Lung microvascular endothelial cell (primary cell): ENCODE data around the gene SRPK2. TPM values are rescaled to one million over a fixed set of nuclear protein-coding genes. Genes with fewer than 3 reads are reported as not detected.
A peak's percentile ranks its signal among the peaks of the same experiment; 100 is the strongest.

Source experiments
- DNase-seq, 2 donors: peaks; one replicate each; pipeline versions ENCODE4 v3.0.0 to v3.0.0-alpha.2; 2010; ENCODE audit warnings: low read depth in 2 of 2
- total RNA-seq: library from RNA; depleted of rRNA; stranded (reverse); fragments of >200 nt; gene quantifications from 2 replicates; pipeline ENCODE4 v1.2.1, GENCODE V29; 2014

The SRPK2 gene
- total RNA-seq, 1 donor from 2014 or later: 54.4 TPM

DNA sequence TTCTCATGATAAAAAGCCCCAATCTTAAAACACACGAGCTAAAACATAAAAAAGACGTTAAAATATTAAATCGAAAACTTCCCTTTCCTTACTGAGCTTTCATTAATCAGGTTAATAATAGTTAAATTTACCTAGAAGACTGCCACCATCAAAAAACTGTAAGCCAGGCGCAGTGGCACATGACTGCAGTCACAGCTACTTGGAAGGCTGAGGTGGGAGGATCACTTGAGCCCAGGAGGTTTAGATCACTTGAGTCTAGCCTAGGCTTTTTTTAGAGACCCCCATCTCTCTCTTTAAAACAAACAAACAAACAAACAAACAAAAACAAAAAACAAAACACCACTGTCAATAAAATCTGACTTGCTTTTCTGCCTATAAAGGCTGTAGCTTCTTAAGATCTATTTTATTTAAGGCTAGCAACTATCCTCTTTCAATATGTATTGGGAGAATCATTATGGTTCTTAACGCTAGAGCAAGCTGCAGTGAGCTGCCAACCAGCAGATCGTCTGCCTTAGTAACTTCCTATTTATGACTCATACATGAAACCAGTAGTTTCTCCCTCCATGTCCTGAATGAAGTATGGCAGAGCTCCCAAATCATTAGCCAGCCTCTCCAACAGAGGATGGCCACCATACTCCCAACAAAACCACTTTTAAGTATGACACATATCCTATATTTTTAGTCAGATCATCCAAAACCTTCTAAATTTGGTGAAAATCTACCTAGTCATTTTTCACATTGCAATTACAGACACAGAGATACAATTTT lies 163.7 kb downstream of the SRPK2 start:
- peak; percentile 84 to 93 for DNase-seq

DNA sequence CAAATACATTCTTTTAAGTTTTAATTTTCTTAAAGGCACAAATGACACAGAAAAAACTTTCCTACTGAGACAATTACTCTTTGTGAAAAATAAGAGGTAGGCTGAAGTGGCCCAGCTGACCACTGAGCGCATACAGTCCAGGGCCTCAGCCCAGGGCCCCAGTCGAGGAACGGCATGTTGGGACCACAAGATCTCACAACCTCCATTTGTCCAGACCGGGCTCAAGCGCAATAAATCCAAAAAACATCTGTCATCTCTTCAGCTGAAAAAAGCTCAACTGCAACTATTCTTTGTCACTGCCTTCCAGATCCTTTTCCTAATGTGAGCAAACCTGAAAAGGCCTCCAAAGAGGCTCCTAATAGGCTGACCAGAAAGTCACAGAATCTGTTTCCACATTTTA lies 165.8 kb downstream of the SRPK2 start:
- DNase-seq: no peak

DNA sequence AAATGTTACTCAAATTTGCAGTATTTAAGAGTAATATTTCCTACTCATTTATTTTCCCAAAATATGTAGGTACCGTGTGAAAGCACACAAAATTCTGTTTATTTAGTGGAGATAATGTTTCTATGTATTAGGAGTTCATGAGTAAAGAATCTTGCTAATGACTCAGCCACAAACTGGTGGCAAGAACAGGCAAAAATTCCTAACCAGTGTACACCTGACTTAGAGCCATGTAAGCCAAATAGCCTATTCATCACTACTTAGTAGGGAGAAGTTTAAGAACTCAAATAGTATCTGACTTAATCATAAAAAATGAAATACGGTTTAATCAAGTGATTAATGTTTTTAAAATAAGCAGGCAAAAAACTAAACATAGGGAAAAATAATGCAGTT lies 169.0 kb downstream of the SRPK2 start:
- no peak for DNase-seq

DNA sequence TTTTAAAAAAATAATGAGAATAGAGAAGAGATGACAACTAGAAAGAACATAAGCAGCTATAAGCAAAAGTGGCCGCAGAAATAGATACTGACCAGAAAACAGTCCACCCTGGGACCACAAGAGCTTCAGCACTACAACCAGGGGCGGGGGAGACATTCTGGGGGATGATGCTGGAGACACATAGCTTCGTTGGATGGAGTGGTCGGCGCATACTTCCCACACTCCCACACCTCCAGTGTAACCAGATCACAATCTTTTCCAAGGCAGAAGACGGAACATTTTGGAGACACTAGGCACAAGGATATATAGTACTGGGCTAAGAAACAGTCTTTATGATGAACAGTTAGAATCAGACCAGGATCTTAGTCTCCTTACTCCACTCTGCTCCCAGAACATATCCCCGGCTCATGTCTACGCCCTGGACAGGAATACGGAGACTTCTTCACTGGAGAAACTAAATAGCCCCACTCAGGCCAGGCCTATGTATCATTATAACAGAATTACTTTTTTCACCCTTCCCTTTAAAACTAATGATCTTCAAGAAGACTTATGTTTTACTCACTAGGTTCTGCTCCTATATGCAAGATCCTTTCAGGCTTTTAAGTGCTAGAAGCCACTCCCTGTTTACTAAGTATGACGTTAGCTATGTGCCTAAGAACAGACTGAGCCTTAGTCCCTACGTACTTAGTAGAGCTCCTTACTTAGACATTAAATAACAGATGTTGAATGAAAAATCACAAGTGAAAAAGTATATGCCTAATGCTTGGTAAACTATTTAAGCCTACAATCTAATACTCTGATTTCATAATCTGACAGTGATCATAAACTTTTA lies 169.6 kb downstream of the SRPK2 start:
- no peak for DNase-seq

DNA sequence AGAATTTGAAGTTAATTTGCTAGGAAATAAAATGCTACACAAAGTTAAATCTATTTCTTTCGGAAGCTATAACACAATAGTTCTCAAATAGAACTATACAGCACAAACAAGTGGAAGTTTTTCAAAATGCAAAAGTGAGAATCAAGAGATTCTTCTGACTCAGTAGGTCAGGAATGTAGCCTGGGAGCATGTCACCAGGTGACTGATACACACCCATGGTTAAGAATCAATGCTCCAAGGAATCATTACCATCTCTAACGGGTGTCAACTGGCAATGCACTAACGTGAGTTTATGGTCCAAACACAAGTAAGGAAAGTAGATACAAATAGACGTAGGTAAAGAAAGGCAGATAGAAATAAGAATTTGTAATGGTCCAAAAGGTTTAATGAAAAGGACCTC lies 170.5 kb downstream of the SRPK2 start:
- no peak for DNase-seq

DNA sequence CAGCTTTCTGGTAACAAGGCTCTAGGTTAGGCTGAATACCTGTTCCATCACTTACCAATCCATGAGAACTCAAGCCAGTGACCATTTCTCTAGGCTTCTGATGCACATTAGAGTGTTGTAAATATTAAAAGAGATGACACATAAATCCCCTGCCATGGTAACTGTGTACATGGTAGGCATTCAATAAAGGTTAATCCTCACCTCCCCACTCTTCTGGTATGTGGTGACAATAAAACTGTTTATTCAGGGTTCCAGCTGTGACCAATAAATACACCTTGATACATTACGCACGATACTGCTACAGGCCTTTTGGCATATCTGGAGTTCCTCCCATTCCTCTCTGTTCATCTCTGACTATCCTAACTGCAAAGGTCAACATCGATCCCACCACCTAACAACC lies 171.9 kb downstream of the SRPK2 start:
- DNase-seq: no peak

DNA sequence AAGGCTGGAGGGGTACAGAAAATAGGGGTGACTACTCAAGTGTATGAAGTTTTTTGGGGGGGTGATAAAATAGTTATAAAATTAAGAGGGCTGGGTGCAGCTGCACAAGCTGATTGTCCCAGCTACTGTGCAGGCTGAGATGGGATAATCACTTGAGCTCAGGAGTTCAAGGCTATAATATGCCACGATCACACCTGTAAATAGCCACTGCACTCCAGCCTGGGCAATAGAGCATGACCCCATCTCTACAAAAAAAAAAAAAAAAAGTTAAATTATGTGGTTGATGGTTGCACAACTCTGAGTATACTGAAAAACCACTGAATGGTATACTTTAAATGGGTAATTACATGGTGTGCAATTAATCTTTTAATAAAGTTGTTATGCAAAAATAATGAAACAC lies 172.9 kb downstream of the SRPK2 start:
- DNase-seq: no peak

DNA sequence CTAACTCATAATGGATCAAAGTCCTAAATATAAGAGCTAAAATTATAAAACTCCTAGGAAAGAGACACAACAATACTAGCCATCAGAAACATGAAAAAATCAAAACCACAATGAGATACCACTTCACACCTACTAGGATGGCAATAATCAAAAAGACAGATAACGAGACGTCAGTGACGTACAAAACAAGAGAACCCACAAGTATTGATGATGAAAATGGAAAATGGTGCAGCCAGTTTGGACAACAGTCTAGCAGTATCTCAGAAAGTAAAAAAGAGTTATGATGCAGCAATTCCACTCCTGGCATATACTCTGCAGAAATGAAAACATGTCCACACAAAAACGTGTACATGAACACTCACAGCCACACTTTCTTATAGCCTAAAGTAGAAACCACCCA lies 173.5 kb downstream of the SRPK2 start:
- no peak for DNase-seq

DNA sequence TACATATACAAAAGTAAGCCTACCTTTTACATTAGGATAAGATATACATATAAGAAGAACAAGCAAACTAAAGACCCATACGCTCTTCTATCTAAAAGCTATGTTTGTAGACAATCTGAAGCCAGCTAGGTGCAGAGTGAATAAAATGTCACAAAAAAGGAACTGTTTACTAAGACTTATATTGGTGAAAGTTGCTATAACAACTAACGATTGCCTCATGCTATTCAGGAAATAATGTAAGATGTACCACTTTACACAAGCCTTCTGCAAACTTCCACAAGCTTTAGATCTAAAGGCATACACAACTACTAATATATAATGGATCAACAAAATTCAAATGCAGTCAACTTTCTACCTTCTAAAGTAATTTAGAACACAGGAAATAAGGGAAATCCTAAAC lies 175.1 kb downstream of the SRPK2 start:
- peak in 1 of 2 donors; percentile 22 for DNase-seq

DNA sequence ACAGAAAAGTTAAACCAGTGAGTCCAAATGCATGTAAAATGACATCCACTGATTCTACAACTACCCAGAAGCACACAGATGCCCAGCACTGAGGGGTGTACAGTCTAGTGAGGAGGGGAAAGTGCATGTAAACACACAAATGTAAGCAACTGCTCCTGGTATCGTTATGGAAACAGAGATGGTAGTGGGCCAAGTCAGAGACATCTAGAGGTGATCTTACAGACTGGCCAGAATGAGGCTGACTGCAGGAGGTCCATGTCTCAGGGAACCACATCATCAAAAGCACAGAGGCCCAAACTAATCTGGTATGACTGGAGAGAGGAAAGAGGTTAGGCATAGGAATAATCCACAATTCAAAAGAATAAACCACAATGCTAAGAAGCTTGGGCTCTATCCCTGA lies 176.5 kb downstream of the SRPK2 start:
- no peak for DNase-seq

DNA sequence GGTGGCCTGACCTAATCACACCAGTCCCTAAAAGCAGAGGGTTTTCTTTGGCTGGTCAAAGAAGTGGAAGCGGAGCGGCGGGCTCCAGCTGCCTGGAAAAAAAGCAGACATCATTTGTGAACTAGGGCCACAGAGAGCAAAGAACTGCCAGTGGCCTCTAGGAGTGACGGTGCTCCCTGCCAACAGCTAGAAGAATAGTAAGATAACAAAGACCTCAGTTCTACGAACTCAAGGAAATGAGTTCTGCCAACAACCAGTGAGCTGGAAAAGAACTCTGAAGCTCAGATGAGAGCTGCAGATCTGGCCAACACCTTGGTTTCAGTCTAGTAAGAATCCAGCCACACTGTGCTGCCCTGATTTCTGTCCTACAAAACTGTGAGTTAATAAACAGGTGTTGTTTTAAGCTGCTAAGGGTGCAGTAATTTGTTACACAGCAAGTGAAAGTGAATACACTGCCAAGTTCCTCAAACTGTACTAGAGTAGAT lies 178.0 kb downstream of the SRPK2 start:
- DNase-seq: peak in 1 of 2 donors; percentile 61

DNA sequence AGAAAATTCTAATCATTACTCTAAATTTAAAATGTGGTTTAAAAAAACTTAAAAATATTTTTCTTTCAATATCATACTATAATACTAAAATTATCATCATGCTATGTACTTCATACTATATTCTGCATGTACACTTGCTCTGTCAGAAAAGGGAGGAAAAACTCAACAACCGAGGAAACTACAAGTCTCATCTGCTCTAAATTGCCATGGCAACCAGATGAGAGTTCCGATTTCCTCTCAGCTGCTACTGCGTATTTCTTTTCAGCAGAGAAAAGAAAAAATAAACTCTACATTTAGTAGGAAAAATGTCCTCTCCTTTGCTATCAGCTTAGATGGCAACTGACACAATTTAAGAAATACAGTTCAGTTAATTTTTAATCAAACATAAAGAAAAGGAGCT lies 178.9 kb downstream of the SRPK2 start:
- peak in 1 of 2 donors; percentile 15 for DNase-seq

DNA sequence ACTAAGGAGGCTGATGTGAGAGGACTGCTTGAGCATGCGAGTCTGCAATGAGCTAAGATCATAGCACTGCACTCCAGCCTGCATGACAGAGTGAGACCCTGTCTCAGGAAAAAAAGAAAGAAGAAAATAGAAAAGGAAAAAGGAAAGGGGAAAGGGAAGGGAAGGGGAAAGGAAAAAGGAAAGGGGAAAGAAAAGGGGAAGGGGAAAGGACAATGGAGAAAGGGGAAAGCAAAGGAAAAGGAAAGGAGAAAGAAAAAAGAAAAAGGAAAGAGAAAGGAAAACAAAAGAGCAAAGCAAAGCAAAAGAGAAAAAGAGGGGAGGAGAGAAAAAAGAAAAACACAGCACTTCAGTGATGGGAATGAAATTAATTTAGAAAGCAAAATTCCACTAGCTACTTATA lies 179.3 kb downstream of the SRPK2 start:
- no peak for DNase-seq

DNA sequence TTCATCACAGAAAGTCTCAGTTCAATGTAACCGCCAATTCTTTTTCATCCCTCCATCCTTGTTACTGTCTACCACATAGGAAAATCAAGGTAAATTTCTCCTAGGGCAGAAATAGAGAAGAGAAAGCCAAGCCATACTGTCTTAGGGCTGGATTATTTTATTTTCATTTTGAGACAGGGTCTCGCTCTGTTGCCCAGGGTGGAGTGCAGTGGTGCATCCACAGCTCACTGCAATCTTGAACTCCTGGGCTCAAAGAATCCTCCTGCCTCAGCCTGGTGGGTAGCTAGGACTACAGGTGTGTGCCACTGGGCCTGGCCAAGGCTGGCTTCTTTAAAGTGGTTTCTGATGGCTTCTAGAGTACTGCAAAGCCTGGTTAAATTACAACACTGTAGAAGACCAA lies 181.7 kb downstream of the SRPK2 start:
- DNase-seq: no peak

DNA sequence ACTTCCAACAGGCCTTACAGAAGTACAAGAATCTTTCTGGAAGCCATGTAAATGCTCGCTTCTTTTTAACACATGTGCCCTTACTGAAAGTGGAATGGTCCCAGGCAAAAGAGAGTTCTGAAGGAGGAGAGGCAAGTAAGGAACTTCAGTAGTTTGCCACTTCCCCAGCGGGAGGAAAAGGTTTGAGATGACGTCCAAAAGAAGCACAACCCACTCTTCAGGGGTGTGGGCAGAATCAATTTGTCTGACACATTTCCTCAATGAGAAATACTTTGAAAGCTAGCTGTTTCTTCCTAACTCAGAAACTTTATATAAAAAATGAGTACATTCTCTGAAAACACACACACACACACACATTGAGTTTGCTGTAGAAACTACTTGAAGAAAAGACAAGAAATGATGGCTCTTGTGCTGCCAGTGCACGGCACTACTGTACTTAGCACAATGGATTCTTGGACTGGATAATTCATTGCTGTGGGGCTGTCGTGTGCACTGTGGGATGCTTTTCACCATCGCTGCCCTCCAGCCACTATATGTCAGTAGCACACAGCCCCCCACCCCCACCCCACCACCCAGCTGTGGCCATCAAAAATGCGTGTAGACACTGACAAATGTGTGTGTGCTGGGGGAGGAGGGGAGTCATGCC lies 183.0 kb downstream of the SRPK2 start:
- peak in 1 of 2 donors; percentile 79 for DNase-seq

DNA sequence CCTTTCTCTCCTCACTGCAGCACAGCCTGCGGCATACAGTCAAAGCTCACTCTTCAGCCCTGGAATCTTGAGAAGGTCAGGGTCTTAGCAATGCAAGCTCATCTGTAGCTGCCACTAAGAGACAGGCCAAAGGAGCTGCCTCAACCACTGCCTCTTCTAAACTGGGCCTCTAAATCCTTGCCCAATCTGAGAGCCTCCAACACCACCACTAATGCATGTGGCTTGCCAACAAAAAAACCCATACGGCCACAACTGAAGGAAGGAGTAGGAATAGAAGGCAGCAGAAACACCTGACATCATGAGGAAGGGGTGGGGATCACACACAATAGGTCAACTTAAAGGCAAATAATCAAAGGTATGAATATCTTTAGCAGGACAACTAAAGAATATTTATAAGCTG lies 183.8 kb downstream of the SRPK2 start:
- no peak for DNase-seq

DNA sequence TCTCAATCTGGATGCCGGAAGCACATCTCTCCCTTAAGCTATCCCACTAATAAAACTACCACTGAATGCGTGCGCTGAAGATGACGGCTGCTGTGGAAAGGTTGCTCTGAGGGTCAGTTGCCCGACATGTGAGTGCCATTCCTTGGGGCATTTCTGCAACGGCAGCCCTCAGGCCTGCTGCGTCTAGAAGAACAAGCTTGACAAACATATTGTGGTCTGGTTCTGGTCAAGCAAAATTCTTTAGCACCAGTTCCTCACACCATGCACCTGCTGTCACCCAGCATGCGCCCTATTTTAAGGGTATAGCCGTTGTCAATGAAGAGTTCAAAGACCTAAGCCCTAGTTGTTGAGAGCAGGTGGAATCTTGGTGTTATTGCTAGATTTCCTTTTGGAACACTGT lies 184.2 kb downstream of the SRPK2 start:
- DNase-seq: no peak

DNA sequence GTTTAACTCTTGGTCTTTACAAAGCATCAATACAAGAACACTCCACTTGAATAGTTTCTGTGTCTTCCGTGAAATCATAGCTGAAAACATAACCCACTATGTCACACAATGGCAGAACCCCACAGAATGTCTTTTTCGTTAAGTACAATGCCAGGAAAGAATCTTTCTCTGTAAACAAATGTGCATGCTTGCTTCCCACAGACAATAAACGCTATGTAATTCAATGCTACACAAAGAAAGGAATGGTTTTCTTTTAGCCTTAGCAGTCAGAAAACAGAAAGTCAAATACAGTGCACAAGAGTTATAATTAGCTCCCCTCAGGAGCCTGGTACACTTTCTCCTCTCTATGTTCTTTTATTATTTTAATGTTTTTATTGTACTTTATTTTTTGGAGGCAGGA lies 186.1 kb downstream of the SRPK2 start:
- peak; percentile 7 to 44 for DNase-seq

DNA sequence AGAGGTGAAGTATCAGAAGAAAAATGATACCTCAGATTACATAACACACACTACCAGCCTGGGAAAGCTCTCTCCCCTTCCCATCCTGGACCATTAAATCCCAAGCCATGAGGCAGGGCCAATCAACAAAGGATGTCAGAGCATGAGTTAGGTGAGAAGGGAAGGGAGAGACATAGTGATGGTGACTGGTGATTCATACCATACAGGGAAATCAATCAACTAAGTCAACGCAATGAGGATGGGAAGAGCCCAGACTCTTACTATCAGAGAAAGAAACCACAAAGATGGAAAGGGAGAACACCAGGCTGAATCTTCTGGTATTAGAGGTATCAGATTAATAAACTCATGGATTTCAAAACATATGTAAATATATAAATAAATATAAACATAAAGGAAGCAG lies 189.3 kb downstream of the SRPK2 start:
- DNase-seq: peak in 1 of 2 donors; percentile 11

DNA sequence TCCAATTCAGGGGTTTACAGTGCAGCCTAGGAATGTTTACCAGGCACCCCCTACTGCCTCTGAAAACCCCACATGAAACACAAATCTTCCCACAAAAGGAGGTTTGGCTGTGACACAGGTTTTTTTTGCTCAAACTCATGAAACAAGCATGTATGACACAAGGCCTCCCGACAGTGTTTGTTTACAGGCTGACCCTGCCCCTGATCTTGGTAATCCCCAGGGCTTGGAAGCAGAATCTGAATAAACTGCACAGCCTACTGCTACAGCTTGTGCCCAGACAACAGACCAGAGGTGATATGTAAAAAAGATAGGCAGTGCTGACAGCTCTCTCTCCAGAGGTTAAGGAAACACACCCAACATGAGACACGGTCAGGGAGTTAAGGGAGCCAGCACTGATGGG lies 190.5 kb downstream of the SRPK2 start:
- peak; percentile 41 to 51 for DNase-seq

DNA sequence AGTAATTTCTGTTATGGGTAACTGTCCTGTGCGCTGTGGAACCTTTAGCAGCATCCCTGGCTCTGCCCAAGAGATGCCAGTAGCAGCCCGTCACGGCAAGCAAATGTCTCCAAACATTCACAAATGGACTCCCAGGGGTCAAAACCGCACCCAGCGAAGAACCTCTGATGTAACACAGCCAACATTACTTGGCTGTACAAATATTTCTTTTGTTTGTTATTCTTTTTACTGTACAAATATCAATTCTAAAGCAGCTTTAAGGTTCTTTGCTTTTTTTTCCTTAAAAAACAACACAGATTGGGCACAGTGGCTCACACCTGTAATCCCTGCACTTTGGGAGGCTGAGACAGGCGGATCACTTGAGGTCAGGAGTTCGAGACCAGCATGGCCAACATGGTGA lies 192.2 kb downstream of the SRPK2 start:
- DNase-seq: no peak

DNA sequence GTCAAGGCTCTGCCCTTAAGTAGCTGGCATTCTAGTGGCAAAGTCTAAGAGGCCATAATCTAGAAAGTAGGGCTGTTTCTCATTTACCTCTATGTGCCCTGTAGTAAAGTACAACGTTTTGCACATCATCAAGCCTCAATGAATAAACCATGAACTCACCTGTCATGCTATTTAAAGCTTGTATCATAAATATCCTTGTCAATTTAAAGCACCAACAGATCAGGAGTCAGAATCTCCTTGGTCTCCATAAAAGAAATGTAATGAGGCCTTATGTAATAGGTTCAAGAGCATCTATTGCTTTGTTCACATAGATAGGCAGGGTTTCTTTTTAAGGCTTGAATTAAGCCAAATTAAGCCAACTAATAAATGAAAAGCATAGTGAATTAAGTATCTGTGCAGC lies 192.8 kb downstream of the SRPK2 start:
- no peak for DNase-seq
